Uterus (tissue), 2 donors: ENCODE data around the gene LRRC7.

ENCODE experiments used
- CTCF ChIP-seq, 4 experiments: fragments of 200-600 bp in 2 of 4; fragments of 450-650 bp in 2 of 4; sonication (generic) in 2 of 4; IDR thresholded peaks; one replicate each; pipeline ENCODE4 v1.5.1; 2016 to 2019; ENCODE audit warnings: antibody characterized with exemption in 4 of 4, mild to moderate bottlenecking in 2 of 4, moderate library complexity in 1 of 4
- POLR2A ChIP-seq, 2 donors: fragments of 450-650 bp; IDR thresholded peaks; one replicate each; pipeline ENCODE4 v1.6.1; 2016; ENCODE audit warnings: antibody characterized with exemption in 2 of 2, mild to moderate bottlenecking in 1 of 2, moderate library complexity in 1 of 2

- TF ChIP-seq POLR2A (IDR thresholded peaks at IDR 0.05): no peak
- no peak for TF ChIP-seq CTCF (IDR thresholded peaks at IDR 0.05)
Measured at GRCh38 chr1:70025846-70026245, 458.1 kb downstream of the LRRC7 start.
